Testis (tissue), 3 donors: Measurements from ENCODE around the gene GAGE10. TPM values are rescaled to one million over a fixed set of nuclear protein-coding genes. Genes with fewer than 3 reads are reported as not detected.
"Not testable (repeated sequence)": the region's sequence is repeated elsewhere in the genome, so short reads cannot be mapped to it uniquely, and the experiment has no call there.

Experiments
- DNase-seq: peaks from one replicate; pipeline ENCODE4 v3.0.0-alpha.2; 2019
- H3K27ac ChIP-seq, 2 donors: fragments of 200-600 bp; sonication (generic); one replicate each; pipeline ENCODE4 v1.5.1; 2019
- H3K27me3 ChIP-seq: fragments of 200-600 bp; sonication (generic); one replicate; pipeline ENCODE4 v1.5.1; 2019
- H3K36me3 ChIP-seq: fragments of 200-600 bp; sonication (generic); one replicate; pipeline ENCODE4 v1.5.1; 2017; ENCODE audit warnings: low read depth; ENCODE audit errors: missing control alignments
- H3K4me1 ChIP-seq: fragments of 200-600 bp; sonication (generic); one replicate; pipeline ENCODE4 v1.5.1; 2019
- H3K4me3 ChIP-seq, 2 donors: fragments of 200-600 bp; sonication (generic); one replicate each; pipeline ENCODE4 v1.5.1; 2017 to 2019
- H3K9me3 ChIP-seq: fragments of 200-600 bp; sonication (generic); one replicate; pipeline ENCODE4 v1.5.1; 2017
- CTCF ChIP-seq, 3 experiments: fragments of 450-650 bp in 2 of 3; fragments of 200-600 bp in 1 of 3; sonication (generic) in 1 of 3; IDR thresholded peaks; one replicate each; pipeline ENCODE4 v1.5.1; 2016 to 2019; ENCODE audit warnings: antibody characterized with exemption in 3 of 3, mild to moderate bottlenecking in 2 of 3, moderate library complexity in 1 of 3
- POLR2A ChIP-seq: fragments of 450-650 bp; IDR thresholded peaks from one replicate; pipeline ENCODE4 v1.6.1; 2017; ENCODE audit warnings: antibody characterized with exemption, mild to moderate bottlenecking, moderate library complexity
- WGBS, 2 donors: methylation state at CpG; one replicate each; pipeline ENCODE4 v1.1.5; 2018; 5-methylcytosine and 5-hydroxymethylcytosine counted together
- intact Hi-C: fragments of 100-400 bp; cut with DNase I; formaldehyde crosslinking; loops from one replicate; pipeline ENCODE4 v1.15.1; 2023; ENCODE audit warnings: low total_unique reads
- polyA plus RNA-seq: library from polyadenylated mRNA; stranded (reverse); fragments of 350-450 nt; fragmentation: Illumina TruSeq; extraction: RNeasy Lipid Tissue Mini Kit (QIAGEN cat#74804); gene quantifications from one replicate; pipeline ENCODE4 v1.2.3, GENCODE V29; 2014; ENCODE audit warnings: low read depth, low replicate concordance; ENCODE audit not compliant: insufficient read depth
- total RNA-seq, 2 donors: library from RNA; depleted of rRNA; stranded (reverse); fragments of >200 nt; gene quantifications; one replicate each; pipeline ENCODE4 v1.2.3, GENCODE V29; 2016

The GAGE10 gene
- total and polyA plus RNA-seq, 3 donors from 2014 or later, result not detected

GRCh38 chrX:49300703-49301102 lies 2.7 kb upstream of the GAGE10 start:
- Histone ChIP-seq H3K9me3 (no peaks in the 10 kb centered on the region), H3K27ac (no peak overlapping the region), H3K4me1 (no peaks in the 10 kb centered on the region), H3K27me3 (no peaks in the 10 kb centered on the region), H3K4me3 (no peak overlapping the region), H3K36me3 (no peaks in the 10 kb centered on the region)
- intact Hi-C loops, result no loop called here
- TF ChIP-seq CTCF (IDR thresholded peaks at IDR 0.05) (no peak), POLR2A (no peak)
- no peak for DNase-seq
- WGBS, 2 donors, result 71 to 78% methylated on average over 1 of the region's 1 CpG

GRCh38 chrX:49307775-49308174 lies 4.3 kb downstream of the GAGE10 start:
- H3K4me3 ChIP-seq, H3K36me3 ChIP-seq, H3K27me3 ChIP-seq, H3K9me3 ChIP-seq, DNase-seq, intact Hi-C loops, H3K4me1 ChIP-seq: not testable (repeated sequence)
- peak overlapping the region; percentile 30 to 86 for H3K27ac ChIP-seq
- 14 to 45% methylated on average over 2 of the region's 2 CpGs for WGBS, 2 donors

GRCh38 chrX:49308604-49309269 lies 5.3 kb downstream of the GAGE10 start:
- H3K27ac ChIP-seq, result peak overlapping the region; percentile 86 to 87
- H3K9me3 ChIP-seq, result no peaks in the 10 kb centered on the region
- no peaks in the 10 kb centered on the region for H3K36me3 ChIP-seq
- H3K27me3 ChIP-seq, result no peaks in the 10 kb centered on the region
- H3K4me1 ChIP-seq, result peaks cover 7% of the 10 kb centered on the region
- DNase-seq, result peak; percentile 73
- TF ChIP-seq POLR2A, result no peak
- no peak for TF ChIP-seq CTCF (IDR thresholded peaks at IDR 0.05)
- intact Hi-C loops, result no loop called here
- no peak overlapping the region for H3K4me3 ChIP-seq
- WGBS, 2 donors, result 27 to 40% methylated on average over 15 of the region's 15 CpGs

- intact Hi-C loops, result no loop called here
- Histone ChIP-seq H3K9me3 (no peaks in the 10 kb centered on the region), H3K4me1 (peaks cover 7% of the 10 kb centered on the region), H3K4me3 (peak overlapping the region in 1 of 2 donors; percentile 17), H3K36me3 (no peaks in the 10 kb centered on the region), H3K27ac (peak overlapping the region; percentile 86 to 87), H3K27me3 (no peaks in the 10 kb centered on the region)
- WGBS, 2 donors, result 0 to 1% methylated on average over 8 of the region's 8 CpGs
- DNase-seq, result peak; percentile 25
- TF ChIP-seq CTCF (IDR thresholded peaks at IDR 0.05), result no peak
- no peak for TF ChIP-seq POLR2A
Observed at GRCh38 chrX:49309401-49309981, 6.0 kb downstream of the GAGE10 start.

GRCh38 chrX:49310371-49310770 lies 6.9 kb downstream of the GAGE10 start:
- peaks cover 7% of the 10 kb centered on the region for H3K4me1 ChIP-seq
- H3K27me3 ChIP-seq, result no peaks in the 10 kb centered on the region
- TF ChIP-seq POLR2A (no peak), CTCF (IDR thresholded peaks at IDR 0.05) (no peak)
- no peaks in the 10 kb centered on the region for H3K9me3 ChIP-seq
- peak overlapping the region; percentile 86 to 87 for H3K27ac ChIP-seq
- DNase-seq, result no peak
- no peak overlapping the region for H3K4me3 ChIP-seq
- WGBS, 2 donors, result 38% methylated on average over 18 of the region's 18 CpGs
- no peaks in the 10 kb centered on the region for H3K36me3 ChIP-seq
- intact Hi-C loops, result no loop called here
